ENCODE results near the gene SEPTIN5.

DNA sequence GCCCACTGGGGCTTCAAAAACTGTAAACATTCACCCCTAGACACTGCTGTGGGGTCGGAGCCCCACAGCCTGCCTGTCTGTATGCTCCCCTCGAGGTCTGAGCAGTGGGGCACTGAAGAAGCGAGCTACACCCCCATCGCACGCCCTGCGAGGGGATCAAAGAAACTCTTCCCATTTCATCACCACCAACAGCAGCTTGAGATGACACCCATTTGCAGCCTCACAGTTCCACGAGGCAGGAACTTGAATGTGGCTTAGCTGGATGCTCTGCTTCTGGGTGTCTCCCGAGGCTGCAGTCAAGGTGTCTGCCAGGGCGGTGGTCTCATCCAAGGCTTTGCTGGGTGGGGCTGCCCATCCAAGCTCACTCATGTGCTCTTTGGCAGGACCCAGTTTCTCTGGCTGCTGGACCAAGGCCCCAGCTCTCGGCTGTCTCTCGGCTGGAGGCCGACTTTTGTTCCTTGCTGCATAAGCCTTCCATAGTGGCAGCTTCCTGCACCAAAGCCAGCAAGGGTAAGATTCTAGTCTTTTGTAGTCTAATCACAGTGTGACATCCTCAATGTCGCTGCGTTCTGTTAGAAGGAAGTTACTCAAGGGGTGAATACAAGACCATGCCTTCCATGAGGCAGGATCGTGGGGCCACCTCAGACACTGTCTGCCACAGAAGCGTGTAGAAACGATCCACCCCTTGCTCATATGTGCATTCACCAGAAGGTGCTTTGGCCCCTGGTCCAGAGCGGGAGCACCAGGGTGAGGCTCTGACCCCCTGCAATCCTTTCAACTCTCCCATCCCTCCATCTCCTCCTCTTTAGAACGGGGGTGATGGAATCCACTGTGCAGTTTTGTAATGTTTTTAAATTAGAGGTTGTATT is 46.2 kb upstream of the SEPTIN5 start:
- TF ChIP-seq, protein P1, sequence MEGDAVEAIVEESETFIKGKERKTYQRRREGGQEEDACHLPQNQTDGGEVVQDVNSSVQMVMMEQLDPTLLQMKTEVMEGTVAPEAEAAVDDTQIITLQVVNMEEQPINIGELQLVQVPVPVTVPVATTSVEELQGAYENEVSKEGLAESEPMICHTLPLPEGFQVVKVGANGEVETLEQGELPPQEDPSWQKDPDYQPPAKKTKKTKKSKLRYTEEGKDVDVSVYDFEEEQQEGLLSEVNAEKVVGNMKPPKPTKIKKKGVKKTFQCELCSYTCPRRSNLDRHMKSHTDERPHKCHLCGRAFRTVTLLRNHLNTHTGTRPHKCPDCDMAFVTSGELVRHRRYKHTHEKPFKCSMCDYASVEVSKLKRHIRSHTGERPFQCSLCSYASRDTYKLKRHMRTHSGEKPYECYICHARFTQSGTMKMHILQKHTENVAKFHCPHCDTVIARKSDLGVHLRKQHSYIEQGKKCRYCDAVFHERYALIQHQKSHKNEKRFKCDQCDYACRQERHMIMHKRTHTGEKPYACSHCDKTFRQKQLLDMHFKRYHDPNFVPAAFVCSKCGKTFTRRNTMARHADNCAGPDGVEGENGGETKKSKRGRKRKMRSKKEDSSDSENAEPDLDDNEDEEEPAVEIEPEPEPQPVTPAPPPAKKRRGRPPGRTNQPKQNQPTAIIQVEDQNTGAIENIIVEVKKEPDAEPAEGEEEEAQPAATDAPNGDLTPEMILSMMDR (conservative IDR thresholded peaks at IDR 0.05) = no peak
- TF ChIP-seq EZH2 (IDR thresholded peaks at IDR 0.05; ENCODE audit: low read depth) = no peak

All from PC-9 (cell line).